GM21717 (cell line): ENCODE measurements around the gene CH25H.
"Not testable (repeated sequence)": the region's sequence is repeated elsewhere in the genome, so short reads cannot be mapped to it uniquely, and the experiment has no call there.

Experiments
- ATAC-seq: cut with Tn5 transposase; IDR thresholded peaks from one replicate; pipeline ENCODE4 v1.9.1; 2021; ENCODE audit warnings: mild to moderate bottlenecking, moderate library complexity; ENCODE audit not compliant: unreplicated experiment

CH25H gene, protein sequence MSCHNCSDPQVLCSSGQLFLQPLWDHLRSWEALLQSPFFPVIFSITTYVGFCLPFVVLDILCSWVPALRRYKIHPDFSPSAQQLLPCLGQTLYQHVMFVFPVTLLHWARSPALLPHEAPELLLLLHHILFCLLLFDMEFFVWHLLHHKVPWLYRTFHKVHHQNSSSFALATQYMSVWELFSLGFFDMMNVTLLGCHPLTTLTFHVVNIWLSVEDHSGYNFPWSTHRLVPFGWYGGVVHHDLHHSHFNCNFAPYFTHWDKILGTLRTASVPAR

DNA sequence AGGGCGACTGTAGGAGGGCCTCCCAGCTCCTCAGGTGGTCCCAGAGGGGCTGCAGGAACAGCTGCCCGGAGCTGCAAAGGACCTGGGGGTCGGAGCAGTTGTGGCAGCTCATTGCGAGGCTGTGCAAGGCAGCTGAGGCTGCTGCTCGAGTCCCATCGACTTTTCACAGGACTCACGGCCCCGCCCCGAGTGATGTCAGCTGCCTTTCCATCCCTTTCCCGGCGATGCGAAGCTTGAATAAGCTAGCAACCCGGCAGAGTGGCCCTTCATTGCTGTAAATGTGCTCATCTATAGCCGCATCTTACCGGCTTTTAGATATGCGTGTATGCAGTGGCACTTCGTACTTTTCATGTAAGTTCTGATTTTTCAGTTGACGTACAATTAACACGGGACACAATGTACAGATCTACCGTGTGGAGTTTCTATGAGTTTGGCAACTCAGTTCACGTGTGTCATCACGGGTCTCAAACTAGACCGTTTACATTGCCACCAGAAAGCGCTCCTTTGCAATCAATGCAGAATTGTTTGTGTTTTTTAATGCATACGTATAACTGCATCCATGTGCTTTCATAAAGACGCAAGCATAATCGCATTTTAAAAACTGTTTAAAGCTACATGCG is at the start of gene CH25H:
Gene CH25H, minus strand, starts transcription at position 137 of the 620 bp plus-strand sequence. Its CDS starts 25 bp downstream, at position 112.
- ATAC-seq: no peak

DNA sequence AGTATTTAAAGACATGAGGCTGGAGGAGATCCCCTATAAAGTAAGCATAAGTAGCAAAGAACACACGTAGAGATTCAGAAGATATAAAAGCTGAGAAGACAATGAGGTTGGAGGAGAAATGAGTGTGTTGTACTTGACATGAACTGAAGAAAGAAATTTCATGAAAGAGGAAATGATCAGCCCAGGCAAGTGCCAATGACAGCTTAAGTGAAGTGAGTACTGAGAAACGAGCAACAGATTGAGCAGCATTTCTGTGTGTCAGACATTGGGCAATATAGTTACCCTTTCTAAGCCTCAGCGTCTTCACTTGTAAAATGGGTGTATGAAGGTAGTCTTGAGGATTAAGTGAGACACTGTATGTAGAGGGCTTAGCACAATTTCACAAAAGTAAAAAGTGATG is 49.2 kb upstream of the CH25H start:
- ATAC-seq: no peak

DNA sequence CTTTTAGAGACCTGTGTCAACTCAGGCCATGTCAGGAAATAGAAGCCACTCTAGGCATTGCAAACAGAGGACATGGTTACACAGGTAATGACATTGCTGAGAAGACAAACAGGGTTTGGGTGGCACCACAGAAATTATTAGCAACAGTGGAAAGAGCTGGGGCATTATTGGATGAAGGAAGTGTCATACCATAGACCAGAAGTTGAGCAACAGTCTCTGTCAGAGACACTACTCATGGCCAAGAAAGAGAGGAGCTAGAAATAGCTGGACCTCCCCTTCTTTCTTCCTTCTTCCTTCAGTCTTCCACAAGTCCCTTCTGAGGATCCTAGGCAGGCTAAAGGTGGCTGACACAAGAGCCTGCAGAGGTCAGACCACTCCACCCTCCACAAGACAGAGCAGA is 48.7 kb upstream of the CH25H start:
- ATAC-seq: no peak

DNA sequence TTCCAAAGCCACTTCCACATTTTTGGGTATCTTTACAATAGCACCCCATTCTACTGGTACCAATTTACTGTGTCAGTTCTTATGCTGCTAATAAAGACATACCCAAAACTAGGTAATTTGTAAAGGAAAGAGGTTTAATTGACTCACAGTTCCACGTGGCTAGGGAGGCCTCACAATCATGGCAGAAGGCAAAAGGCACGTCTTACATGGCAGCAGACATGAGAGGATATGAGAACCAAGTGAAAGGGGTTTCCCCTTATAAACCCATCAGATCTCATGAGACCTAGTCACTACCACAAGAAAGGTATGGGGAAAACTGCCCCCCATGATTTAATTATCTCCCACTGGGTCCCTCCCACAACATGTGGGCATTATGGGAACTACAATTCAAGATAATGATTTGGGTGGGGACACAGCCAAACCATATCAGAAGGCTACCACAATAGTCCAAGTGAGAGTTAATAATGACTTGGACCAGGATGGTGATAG is 48.0 kb upstream of the CH25H start:
- not testable (repeated sequence) for ATAC-seq

DNA sequence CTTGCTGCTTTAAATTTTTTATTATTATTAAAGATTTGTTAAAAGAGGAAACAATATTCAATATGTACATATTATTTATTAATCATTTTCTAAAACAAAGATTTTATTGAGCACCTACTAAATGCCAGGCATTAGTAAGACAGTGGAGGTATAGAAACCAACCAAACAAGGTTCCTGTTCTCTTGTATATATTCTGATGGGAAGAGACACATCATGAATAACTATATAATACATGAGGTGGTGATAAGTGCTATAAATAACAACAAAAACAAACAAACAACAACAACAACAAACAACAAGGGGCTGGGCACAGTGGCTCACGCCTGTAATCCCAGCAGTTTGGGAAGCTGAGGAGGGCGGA is 45.1 kb upstream of the CH25H start:
- no peak for ATAC-seq

DNA sequence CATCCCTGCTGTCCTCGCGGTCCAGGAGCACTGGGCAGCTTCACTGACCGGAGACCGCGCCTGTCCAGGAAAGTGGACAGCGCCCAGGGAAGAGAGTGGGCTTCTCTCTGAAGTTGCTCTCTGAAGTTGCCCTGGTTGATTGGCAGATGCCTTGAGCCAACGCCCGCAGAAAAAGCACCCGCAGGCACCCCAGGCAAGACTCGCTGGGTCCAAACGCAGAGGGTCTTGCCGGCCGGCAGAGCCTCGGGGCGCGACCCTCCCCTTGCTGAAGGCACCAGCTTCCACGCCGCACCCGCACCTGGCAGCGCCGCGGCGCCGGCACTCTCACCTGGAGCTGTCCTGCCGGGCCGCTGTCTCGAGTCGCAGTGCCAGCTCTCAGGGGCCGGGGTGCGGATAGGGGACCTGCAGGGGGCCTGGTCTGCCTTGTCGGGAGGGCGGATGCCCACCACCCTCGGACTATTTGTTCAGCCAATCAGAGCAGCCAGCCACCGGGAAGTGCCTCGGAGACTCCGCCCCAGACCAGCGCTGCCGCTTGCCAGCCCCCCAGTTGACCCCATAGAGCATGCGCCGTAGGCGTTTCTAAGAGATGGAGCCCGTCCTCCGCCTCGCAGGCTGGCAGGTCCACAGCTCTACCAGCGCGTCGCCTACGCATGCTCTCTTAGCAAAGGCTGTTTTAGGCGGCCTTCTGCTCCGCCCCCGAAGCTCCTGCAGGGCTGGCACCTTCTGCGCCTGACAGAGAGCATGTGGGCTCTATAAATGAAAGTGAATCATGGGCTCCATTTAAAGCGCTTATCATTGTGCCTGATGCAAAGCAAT is 44.5 kb upstream of the CH25H start, which contains the start of gene LIPA:
Gene LIPA, minus strand, starts transcription at position 367 of the 816 bp plus-strand sequence. CDS start 4,127 bp downstream, outside the sequence.
- ATAC-seq: peak; percentile 92

DNA sequence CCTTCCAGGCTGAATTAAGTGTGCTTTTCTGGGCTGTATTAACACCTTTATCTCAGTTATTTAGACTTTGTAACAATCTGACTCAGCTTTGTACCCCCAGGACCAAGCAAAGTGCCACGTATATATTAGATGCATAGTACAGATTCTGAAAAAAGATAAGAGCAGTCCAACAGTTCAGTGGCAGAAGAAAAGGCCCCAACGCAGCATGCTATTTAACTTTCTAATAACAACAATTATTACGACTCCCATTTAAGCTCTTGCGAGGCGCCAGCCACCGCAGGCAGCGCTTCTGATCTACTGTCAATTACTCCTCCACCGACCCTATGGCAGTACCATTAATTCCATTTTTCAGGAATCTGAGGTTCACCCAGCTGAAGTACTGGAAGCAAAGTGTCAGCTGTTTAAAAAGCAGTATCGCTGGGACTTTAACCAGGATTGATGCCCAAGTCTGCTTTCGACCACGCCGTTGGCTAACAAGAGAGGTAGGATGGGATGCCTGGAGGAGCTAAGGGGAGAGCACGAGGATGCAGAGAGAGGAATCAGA is 43.8 kb upstream of the CH25H start:
- peak; percentile 0 for ATAC-seq

DNA sequence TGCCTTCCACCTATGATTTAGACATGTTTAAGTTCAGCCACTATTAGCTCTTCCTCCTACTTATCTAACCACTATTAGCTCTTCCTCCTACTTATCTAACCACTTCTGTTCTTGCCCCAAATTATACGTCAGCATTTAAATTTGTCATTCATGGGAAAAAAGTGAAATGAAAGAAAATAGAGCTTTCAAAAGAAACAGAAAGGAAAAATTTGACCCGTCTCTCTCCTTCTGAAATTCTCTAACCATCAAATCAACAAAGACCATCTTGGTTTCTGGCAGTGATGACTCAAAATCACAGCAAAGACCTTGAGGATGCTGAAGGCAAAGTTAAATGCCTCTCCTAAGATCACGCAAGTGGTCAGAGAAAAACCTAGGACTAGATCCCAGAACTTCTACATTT is 41.9 kb upstream of the CH25H start:
- no peak for ATAC-seq

DNA sequence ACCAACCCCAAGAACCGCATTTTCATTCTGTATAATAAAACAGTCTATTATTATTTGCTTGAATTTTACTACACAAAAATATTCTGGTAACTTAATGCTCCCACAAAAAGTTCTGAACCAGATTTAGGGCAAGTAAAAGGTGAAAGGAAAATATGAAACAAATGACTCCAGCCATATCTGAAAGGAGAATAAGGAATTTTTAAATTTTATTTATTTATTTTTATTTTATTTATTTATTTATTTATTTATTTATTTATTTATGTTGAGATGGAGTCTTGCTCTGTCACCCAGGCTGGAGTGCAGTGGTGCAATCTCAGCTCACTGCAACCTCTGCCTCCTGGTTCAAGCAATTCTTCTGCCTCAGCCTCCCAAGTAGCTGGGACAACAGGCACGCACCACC is 40.5 kb upstream of the CH25H start:
- not testable (repeated sequence) for ATAC-seq

DNA sequence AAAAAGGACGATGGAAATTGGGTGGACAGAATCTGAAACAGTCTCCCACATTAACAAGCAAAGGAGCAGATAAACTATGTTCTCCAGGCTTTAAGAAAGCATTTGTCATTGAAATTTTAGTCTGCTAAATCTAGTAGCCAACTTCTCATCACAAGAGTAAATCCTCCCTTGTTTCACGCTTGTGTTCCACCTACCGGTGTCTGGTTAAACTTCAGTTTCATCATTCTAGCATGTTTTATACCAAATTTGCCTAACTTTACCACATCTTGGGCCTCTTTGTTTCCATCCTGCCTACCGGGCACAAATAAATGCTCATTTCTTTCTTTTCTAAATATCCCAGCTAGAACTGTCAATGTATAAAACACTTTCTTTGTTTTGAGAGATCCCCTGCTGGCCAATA is 38.7 kb upstream of the CH25H start:
- no peak for ATAC-seq

DNA sequence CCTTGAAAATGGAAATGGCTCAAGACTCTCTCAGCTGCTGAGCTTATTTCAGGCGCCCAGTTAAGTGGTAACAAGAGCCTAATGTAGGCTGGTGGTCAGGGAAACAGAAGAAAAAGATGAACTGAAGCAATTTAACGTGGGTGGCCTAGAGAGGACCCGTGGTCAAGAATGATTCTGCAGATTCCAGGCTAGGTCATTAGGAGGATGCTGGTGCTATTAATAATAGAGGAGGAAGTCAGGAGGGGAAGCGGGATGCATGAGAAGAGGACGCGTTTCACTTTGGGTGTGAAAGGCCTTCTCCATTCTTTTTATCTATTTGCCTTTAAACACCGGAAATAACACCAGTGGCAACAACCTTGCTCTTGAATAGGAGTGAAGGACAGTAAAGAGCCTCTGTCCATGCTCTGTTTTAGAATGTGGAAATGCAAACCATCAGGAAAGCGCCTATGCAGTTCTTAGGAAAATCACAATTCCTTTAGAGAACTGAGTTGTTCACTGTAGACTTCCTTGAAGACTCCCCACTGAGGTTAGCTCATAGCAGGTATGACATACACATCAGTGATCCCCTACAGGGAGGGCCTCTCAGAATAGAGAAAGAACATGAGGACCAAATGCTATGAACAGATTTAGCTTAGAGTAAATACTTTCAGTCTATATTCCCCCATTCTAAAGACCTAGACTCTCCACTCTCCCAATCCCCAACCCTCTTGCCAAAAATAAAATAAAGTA is 35.9 kb upstream of the CH25H start:
- no peak for ATAC-seq

DNA sequence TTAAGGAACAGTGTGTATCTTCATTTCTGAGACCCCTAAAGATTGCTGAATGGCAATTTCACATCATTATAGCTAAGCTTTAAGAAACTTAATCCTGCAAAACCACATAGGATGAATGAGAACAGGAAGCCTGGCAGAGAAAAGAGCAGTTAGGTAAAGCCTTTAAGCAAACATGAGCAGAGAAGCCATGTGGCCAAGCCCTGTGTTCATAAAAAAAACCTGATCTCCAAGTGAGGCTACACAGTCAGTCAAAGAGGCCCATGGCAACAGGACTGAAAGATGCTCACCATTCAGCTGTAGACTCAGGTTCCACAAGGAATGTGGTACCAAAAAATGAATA is 35.2 kb upstream of the CH25H start:
- ATAC-seq: no peak

DNA sequence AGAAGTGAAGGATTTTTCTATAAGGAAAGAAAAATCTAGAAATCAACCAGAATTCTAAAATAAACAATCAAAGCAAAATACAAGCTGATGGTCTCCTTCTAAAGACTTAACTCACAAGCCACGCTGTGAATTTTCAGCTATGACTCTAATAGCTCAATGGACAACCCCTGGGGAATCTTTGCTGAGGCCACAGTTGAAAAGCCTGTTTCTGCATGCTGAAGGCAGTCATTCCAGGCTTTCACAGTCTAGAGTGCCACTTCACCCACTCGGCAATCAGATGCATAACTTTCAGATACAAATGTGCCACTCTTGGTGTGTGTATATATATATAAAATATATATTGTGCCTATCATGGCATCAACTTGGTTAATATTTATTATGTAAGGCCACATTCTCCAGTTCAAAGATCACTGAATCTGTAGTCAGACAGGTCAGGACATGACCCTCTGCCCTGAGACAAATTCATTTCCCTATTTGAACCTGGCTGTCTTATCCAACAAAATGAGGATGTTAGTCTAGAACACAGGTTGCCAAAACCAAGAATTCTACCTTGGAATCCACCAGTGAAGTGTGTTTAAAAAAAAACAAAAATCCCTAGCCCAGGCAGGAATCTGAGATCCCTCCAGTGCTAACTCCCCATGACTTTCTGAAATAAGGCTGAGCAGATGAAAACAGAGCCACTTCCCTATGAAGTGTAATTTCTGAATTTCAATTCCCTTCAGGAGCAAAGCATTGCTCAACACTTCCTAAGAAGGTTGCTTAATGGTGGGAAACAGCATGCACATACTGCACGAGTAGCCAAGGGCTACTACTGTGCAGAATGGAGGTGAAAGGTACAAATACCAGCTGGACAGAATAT is 34.6 kb upstream of the CH25H start:
- peak; percentile 38 for ATAC-seq

DNA sequence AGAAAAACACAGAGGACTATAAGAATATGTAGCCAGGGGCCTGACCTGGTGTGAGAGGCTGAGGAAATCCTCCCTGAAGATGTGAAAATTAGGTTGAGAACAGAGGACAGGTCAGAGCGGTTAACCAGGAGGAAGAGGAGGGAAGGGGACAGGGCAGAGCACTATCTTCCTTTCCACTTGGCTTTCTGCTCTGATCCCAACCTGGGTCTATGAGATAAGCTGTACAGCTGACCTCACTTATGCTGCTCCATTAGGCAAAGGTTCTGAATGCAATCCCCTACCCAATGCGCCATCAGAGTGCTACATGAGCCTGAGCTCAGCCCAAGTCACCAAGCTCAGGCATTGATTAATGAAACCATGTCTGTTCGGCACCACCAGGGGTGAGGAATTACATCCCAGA is 33.9 kb upstream of the CH25H start:
- no peak for ATAC-seq

DNA sequence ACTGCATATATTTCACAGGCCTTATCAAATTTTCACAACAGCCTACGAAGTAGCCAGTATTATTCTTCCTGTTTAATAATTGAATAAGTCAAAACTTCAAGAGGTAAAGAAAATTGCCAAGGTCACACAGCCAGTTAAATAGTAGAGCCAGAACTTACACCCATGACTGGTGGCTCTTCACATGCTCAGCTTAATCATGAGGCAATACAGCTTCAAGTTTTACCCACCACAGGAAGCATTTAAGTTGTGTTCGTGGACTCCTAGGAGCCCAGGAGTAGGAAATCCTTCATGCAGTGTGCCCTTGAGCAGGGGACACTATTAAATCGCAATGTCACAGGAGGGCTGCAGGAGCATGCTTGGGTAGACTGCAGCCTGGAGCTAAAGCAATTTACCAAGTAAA is 33.4 kb upstream of the CH25H start:
- ATAC-seq: no peak

DNA sequence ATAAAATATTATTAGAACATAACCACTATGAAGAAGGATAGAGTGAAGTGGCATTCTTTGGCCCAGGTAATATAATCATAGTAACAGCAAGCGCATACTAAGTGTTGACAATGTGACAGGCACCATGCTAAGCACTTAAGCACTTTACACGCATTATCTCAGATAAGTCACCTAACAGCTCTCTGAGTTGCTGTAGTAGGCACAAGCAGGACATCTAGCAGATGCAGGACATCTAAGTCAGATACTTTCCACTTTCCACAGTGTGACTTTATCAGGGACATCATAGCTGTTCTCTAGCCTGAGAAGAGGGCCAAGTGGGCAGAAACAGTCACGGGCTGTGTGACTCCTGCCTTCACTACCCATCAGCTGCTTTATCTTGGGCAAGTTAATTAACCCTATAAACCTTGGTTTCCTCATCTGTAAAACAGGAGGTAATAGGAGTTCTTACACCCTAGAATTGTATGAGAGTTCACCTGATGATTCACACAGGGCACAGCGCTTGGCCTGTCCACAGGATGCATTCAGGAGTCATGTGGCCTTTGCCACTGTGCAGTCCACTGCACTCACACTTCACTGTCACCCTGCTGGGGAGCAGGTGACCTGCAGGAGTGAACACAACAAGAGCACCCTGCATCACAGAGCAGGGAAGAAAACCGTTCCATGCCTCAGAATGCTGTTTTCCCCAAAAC is 32.0 kb upstream of the CH25H start:
- ATAC-seq: no peak

DNA sequence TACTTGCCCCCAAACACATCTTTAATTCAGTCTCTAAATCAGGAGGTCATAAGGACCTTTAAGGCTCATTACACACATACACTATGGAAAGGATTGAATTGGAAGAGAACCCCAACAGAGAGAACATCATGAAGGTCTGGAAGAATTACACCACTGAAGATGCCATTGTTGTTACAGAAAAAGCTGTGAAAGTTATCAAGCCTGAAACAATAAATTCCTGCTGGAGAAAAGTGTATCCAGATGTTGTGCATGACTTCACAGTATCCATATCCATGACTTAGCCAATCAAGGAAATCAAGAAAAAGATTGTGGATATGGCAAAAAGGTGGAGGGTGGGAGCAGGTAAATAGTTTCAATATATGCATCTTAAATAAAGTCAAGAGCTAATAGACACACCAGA is 30.7 kb upstream of the CH25H start:
- no peak for ATAC-seq

DNA sequence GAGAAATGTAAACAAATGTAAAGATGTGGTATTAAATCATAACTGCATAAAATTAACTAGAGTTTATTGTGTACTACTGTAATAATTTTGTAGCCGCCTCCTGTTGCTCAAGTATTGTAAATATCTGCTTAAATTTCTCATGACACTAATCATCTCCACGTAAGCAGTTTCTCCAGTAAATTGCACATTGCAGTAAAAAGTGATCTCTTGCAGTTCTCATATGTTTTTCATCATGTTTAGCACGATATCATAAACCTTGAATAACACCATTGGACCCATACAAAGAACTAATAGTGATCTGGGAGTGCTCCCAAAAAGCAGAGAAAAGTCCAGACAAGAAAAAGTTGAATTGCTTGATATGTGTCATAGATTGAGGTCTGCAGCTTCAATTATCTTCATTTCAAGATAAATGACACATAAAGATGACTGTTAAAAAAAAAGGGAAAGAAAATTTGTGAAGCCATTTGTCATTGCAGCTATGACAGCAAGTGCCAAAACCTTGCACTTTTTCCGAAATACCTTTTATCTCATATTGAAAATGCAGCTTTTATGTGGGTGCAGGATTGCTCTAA is 29.2 kb upstream of the CH25H start:
- no peak for ATAC-seq
